Brain microvascular endothelial cell (primary cell): ENCODE results near the gene APOBEC3H.

Experiments
- DNase-seq: peaks from one replicate; pipeline ENCODE4 v3.0.0-alpha.2; 2020
- H3K27ac ChIP-seq: fragments of 250-450 bp; sonication (Bioruptor Pico); 2 replicates; pipeline ENCODE4 v1.5.1; 2020; ENCODE audit warnings: mild to moderate bottlenecking, moderate library complexity
- H3K27me3 ChIP-seq: fragments of 250-450 bp; sonication (Bioruptor Pico); replicated peaks from 2 replicates; pipeline ENCODE4 v1.5.1; 2020; ENCODE audit warnings: mild to moderate bottlenecking
- H3K36me3 ChIP-seq: fragments of 250-450 bp; sonication (Bioruptor Pico); replicated peaks from 2 replicates; pipeline ENCODE4 v1.5.1; 2020; ENCODE audit warnings: mild to moderate bottlenecking
- H3K4me3 ChIP-seq: 2 replicates; pipeline ENCODE4 v1.5.1; 2011; ENCODE audit warnings: low read depth, mild to moderate bottlenecking, control low read depth, low read length, moderate library complexity
- CTCF ChIP-seq: IDR thresholded peaks from 2 replicates; pipeline ENCODE4 v1.5.1; 2011; ENCODE audit warnings: low read depth, mild to moderate bottlenecking, moderate library complexity, low read length, control low read depth, inconsistent platforms; ENCODE audit errors: missing control alignments
- in situ Hi-C: cut with HindIII; loops from 2 replicates; pipeline ENCODE4 v1.10.0; 2017; ENCODE audit warnings: low sequenced_read_pairs, low pct_ligation_motif_present

The APOBEC3H gene

GRCh38 chr22:39133871-39134270, 36.8 kb downstream of the APOBEC3H start:
- Histone ChIP-seq H3K27ac (no peak overlapping the region), H3K4me3 (no peak overlapping the region), H3K27me3 (peaks cover 3% of the 10 kb centered on the region), H3K36me3 (no peaks in the 10 kb centered on the region)
- in situ Hi-C loops = no loop called here
- TF ChIP-seq CTCF = no peak
- no peak for DNase-seq

- no peak for TF ChIP-seq CTCF
- H3K4me3 ChIP-seq = no peak overlapping the region
- no peak for DNase-seq
- peaks cover 3% of the 10 kb centered on the region for H3K27me3 ChIP-seq
- H3K36me3 ChIP-seq = no peaks in the 10 kb centered on the region
- in situ Hi-C loops = no loop called here
- no peak overlapping the region for H3K27ac ChIP-seq
Measured at GRCh38 chr22:39134366-39135091, 37.5 kb downstream of the APOBEC3H start.

- peaks cover 3% of the 10 kb centered on the region for H3K27me3 ChIP-seq
- no peak overlapping the region for H3K27ac ChIP-seq
- DNase-seq = peak; percentile 32
- in situ Hi-C loops = no loop called here
- no peaks in the 10 kb centered on the region for H3K36me3 ChIP-seq
- peak; percentile 84 for TF ChIP-seq CTCF
- H3K4me3 ChIP-seq = no peak overlapping the region
Measured at GRCh38 chr22:39135092-39135896, 38.2 kb downstream of the APOBEC3H start.

- no peak for TF ChIP-seq CTCF
- Histone ChIP-seq H3K36me3 (no peaks in the 10 kb centered on the region), H3K27ac (no peak overlapping the region), H3K27me3 (peaks cover 1% of the 10 kb centered on the region), H3K4me3 (no peak overlapping the region)
- DNase-seq = no peak
- in situ Hi-C loops = no loop called here
Measured at GRCh38 chr22:39136317-39136716, 39.3 kb downstream of the APOBEC3H start.

- Histone ChIP-seq H3K4me3 (no peak overlapping the region), H3K27me3 (no peaks in the 10 kb centered on the region), H3K36me3 (no peaks in the 10 kb centered on the region), H3K27ac (no peak overlapping the region)
- TF ChIP-seq CTCF = no peak
- no peak for DNase-seq
- in situ Hi-C loops = no loop called here
Measured at GRCh38 chr22:39138357-39138997, 41.4 kb downstream of the APOBEC3H start.
